NCI-H1048 (cell line): ENCODE data around the gene PTPN22.

ENCODE experiments used
- DNase-seq: peaks from one replicate; lab custom pipeline; 2025; lab: John Stamatoyannopoulos, UW

Gene PTPN22

GRCh38 chr1:113800487-113800886, 71.0 kb downstream of the PTPN22 start:
- DNase-seq: no peak

DNA sequence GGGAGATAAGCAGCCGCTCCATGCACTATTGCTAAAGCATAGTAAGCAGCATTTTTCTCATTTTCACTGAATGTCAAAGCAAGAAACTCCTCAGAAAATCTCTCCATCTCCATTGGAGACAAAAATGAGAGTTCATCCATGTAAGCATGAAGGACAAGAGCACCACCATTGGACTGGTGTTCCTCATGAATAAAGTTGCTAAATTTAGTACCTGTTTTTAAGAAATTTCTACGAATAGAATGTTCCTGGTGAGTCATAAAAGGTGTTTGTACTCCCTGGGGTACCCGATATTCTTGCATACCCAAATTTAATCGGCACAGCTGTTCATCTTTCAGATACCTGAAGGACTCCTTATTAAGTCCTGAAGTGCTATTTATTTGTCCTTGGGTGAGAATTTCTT, 74.0 kb downstream of the PTPN22 start:
- DNase-seq: no peak

DNA sequence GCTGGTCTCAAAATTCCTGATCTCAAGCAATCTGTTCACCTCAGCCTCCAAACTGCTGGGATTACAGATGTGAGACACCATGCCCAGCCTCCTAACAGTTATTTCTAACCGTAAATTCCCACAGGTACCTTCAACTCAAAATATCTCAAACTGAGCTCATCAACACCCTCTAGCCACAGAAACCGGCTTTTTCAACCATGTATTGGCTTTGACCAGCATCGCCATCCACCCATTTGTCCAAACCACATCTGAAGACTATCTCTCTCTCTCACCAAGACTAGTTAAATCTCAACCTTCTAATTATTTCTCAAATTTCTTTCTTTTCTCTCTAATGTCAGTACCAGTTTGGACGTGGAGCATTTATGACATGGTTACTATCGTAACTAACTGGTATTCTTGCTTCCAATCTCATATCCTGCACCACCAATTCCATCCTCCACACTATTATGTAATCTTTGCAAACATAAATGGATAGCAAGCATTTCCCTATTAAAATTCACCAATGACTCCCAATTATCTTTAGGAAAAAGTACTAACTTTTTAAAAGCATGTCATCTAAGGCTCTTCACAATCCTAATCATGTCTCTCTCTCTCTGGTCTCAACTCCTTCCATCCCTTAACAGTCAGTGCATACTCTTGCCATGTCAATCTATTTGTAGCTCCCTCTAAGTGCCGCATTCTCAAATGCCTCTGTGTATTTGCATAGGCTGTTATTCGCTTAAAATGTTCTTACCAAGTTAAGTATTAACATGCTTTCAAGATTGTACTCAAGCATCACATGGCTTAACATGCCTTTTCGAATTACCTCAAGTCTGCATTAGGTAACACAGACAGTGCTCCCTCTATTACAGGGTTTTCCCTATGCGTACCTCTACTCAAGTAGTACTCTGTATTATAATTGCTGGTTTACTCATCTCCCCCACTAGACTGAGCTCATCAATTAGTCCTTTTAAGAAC, 77.4 kb downstream of the PTPN22 start:
- DNase-seq: no peak

GRCh38 chr1:113792986-113793385, 78.5 kb downstream of the PTPN22 start:
- DNase-seq: no peak

GRCh38 chr1:113792471-113792870, 79.0 kb downstream of the PTPN22 start:
- DNase-seq: no peak

DNA sequence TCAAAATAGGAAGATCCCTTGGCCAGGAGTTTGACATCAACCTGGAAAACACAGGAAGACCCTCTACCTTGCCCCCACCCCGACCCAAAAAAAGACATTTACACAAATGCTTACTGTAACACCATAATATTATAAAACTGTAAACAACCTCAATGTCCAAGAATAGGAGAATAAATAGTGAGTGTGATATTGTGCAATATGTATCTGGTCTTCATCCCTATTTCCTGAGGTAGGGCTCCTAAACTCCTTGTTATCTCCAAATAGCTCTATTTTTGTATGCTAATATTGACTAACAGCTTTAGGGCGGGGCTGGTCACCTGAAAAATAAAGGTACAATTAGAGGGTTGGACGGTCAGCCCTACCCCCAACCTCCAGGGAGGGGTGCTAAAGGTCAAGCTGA, 82.7 kb downstream of the PTPN22 start:
- no peak for DNase-seq

GRCh38 chr1:113787663-113788062, 83.8 kb downstream of the PTPN22 start:
- DNase-seq: no peak

DNA sequence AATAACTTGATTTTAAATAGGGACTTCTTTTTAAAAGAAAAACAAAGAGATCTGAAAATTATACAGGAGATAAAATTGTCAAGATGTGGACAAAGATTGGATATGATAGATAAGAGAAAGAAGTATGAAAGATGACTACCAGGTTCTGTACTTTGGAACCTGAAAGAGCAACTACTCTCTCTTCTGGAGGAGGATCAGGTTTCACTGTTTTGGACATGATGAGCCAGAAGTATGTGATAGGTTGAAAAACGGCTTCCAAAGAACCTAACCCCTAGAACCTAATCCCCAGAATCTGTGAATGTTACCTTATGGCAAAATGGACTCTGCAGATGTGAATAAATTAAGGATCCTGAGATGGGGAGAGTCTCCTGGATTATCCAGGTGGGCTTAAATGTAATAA, 85.4 kb downstream of the PTPN22 start:
- DNase-seq: no peak

DNA sequence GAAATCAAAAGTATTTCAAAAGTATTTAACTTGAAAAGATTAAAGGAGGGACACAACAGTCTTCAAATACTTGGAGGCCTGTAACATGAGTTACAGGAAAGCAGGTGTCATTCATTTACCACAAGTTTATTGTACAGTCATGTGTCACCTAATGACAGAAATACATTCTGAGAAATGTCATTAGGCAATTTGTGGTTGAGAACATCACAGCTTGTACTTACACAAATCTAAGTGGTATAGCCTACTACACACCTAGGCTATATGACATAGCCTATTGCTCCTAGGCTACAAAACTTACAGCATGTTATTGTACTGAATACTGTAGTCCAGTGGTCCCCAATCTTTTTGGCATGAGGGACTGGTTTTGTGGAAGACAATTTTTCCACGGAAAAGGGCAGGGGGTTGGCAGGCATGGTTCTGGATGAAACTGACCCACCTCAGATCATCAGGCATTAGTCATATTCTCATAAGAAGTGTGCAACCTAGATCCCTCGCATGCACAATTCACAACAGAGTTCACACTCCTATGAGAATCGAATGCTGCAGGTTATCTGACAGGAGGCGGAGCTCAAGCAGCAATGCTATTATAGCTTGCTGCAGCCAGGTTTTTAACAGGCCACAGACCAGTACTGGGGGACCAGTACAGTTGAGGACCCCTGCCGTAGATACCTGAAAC, 87.3 kb downstream of the PTPN22 start:
- DNase-seq: no peak

DNA sequence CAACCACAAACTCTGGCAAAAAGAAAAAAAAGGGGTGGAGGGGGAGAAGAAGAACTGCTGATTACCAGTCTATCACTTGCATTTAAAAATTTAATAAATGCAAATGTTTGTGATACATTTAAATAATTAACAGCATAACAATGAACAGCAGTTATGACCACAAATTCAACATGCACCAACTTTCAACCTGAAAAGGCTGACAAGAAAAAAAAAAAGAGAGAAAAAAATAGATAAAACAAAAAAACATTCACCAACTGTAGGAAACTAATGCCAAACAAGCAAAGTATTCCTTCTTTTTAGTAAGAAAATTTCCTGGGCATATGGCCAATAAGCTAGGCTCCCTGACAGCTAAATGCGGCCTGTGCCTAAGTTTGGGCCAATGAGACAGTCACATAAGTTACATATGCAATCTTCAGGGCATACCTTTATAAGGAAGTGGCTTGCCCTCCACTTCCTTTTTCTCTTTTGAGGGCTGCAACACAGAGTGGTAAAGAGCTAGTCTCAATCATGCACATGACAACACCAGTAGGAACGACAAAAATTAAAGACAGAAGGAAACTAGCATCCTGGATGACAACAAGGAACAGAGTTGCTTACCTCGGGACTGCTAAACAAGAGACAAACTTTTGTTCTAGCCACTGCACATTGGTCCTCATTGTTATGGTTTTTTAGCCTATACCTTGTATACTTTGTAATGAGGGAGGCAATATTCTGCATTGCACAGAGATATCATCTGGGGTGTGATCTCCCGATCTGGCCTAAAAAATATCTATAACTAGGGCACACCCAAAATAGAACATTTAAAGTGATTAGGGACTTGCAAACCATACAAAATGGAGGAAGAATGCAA, 88.0 kb downstream of the PTPN22 start:
- DNase-seq: no peak

- DNase-seq: no peak
Observed at GRCh38 chr1:113782406-113782805, 89.1 kb downstream of the PTPN22 start.

- no peak for DNase-seq
Observed at GRCh38 chr1:113780374-113781146, 91.0 kb downstream of the PTPN22 start.

- no peak for DNase-seq
Observed at GRCh38 chr1:113779542-113779941, 92.0 kb downstream of the PTPN22 start.

- no peak for DNase-seq
Observed at GRCh38 chr1:113777561-113777960, 94.0 kb downstream of the PTPN22 start.

- no peak for DNase-seq
Observed at GRCh38 chr1:113770031-113770430, 101.5 kb downstream of the PTPN22 start.

DNA sequence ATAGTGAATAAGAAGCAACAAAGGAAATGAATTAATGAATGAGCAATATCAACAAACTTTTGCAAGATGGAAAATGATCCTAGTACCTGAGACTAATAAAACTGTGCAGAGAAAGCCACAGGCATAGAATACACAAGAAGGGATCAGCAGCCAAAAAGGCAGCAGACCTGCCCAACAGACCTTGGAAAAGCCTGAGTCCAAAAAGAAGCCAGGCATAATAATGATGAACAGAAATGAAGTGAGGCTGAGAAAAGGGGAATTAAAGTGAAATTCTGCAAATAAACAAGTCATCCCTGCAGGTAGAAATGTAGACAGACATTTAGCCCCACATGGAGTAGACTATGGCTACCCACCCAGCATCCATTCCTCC, 101.9 kb downstream of the PTPN22 start:
- no peak for DNase-seq

- no peak for DNase-seq
Observed at GRCh38 chr1:113768916-113769600, 102.5 kb downstream of the PTPN22 start.

- no peak for DNase-seq
Observed at GRCh38 chr1:113765306-113766230, 105.9 kb downstream of the PTPN22 start.
